A673 (cell line): ENCODE data around the gene CHRNE. TPM values are rescaled to one million over a fixed set of nuclear protein-coding genes. Genes with fewer than 3 reads are reported as not detected.

Experiments used
- BruUV-seq: library from RNA; stranded (reverse); fragments of 400-500 nt; replicated peaks from 2 replicates; lab custom pipeline; 2021; lab: Mats Ljungman, UMichigan
- CTCF ChIA-PET: fragments of 300-600 bp; sonication (Branson Sonifier 250); formaldehyde crosslinking; loops from one replicate; lab custom pipeline; 2022; ENCODE audit warnings: antibody characterized with exemption; lab: Charles Lee
- POLR2A ChIA-PET: fragments of 300-600 bp; sonication (Branson Sonifier 250); formaldehyde crosslinking; loops from one replicate; lab custom pipeline; 2022; ENCODE audit warnings: antibody characterized with exemption; ENCODE audit not compliant: low non-redundant PET; lab: Charles Lee
- DNase-seq: peaks from one replicate; pipeline ENCODE4 v3.0.0-alpha.2; 2015; ENCODE audit warnings: low spot score
- H3K27ac ChIP-seq: fragments of 200-600 bp; sonication (generic); 2 replicates; pipeline ENCODE4 v1.5.1; 2016; ENCODE audit warnings: mixed run types, low read depth, mild to moderate bottlenecking, mixed read lengths, antibody characterized with exemption, low read length; ENCODE audit not compliant: poor library complexity, severe bottlenecking
- H3K27me3 ChIP-seq: fragments of 200-600 bp; sonication (generic); replicated peaks from 2 replicates; pipeline ENCODE4 v1.6.1; 2017; ENCODE audit warnings: mixed run types, low read depth, mild to moderate bottlenecking, mixed read lengths, antibody characterized with exemption, low read length; ENCODE audit not compliant: insufficient read depth, poor library complexity
- H3K36me3 ChIP-seq: fragments of 200-600 bp; sonication (generic); 2 replicates; pipeline ENCODE4 v1.6.1; 2016; ENCODE audit warnings: mixed run types, mild to moderate bottlenecking, mixed read lengths, antibody characterized with exemption, low read length; ENCODE audit not compliant: insufficient read depth, poor library complexity, severe bottlenecking
- H3K4me1 ChIP-seq: fragments of 200-600 bp; sonication (generic); 2 replicates; pipeline ENCODE4 v1.6.1; 2017; ENCODE audit warnings: mixed run types, mild to moderate bottlenecking, mixed read lengths, antibody characterized with exemption, low read length; ENCODE audit not compliant: insufficient read depth, poor library complexity, severe bottlenecking
- H3K4me3 ChIP-seq: fragments of 200-600 bp; sonication (generic); 2 replicates; pipeline ENCODE4 v1.5.1; 2016; ENCODE audit warnings: low read depth, mixed run types, mild to moderate bottlenecking, mixed read lengths, low read length; ENCODE audit not compliant: poor library complexity, severe bottlenecking
- H3K9me3 ChIP-seq: fragments of 200-600 bp; sonication (generic); 2 replicates; pipeline ENCODE4 v1.6.1; 2016; ENCODE audit warnings: mixed run types, low read depth, mild to moderate bottlenecking, mixed read lengths, antibody characterized with exemption, low read length; ENCODE audit not compliant: poor library complexity, severe bottlenecking
- EZH2 ChIP-seq: fragments of 200-600 bp; sonication (generic); IDR thresholded peaks from 2 replicates; pipeline ENCODE4 v1.6.1; 2017; ENCODE audit warnings: borderline replicate concordance, low read depth, mild to moderate bottlenecking, mixed read lengths, antibody characterized with exemption, low read length; ENCODE audit not compliant: poor library complexity, severe bottlenecking
- intact Hi-C: fragments of 100-400 bp; cut with micrococcal nuclease; formaldehyde crosslinking; loops from one replicate; pipeline ENCODE4 v1.10.0; 2022; ENCODE audit not compliant: unreplicated experiment
- total RNA-seq: library from RNA; stranded (reverse); gene quantifications from 2 replicates; pipeline ENCODE4 v1.2.3, GENCODE V29; 2021
- TF ChIP-seq, protein P1 (sequence below): fragments of 300-800, 200-600 bp; sonication (generic); conservative IDR thresholded peaks from 2 replicates; pipeline ENCODE4 v1.5.1; 2017; ENCODE audit warnings: low read depth, mild to moderate bottlenecking, antibody characterized with exemption, low read length, moderate library complexity, mixed read lengths

The CHRNE gene
- total RNA-seq, 1 experiment from 2014 or later, result 0.21 TPM

DNA sequence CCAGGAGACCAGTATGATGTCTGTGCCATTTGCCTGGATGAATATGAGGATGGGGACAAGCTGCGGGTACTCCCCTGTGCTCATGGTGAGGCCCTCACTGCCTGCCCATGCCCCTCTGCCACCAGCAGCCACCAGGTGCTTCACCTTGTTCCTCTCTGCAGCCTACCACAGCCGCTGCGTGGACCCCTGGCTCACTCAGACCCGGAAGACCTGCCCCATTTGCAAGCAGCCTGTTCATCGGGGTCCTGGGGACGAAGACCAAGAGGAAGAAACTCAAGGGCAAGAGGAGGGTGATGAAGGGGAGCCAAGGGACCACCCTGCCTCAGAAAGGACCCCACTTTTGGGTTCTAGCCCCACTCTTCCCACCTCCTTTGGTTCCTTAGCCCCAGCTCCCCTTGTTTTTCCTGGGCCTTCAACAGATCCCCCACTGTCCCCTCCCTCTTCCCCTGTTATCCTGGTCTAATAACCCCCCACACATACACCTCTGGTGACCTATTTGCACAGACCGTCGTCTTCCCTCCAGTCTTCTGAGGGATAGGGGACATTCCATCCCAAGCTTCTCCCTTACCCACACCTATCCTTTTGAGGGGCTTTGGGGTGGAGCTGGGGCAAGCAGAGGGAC, 41.8 kb upstream of the CHRNE start:
- H3K36me3 ChIP-seq, result peaks cover 41% of the 10 kb centered on the region

DNA sequence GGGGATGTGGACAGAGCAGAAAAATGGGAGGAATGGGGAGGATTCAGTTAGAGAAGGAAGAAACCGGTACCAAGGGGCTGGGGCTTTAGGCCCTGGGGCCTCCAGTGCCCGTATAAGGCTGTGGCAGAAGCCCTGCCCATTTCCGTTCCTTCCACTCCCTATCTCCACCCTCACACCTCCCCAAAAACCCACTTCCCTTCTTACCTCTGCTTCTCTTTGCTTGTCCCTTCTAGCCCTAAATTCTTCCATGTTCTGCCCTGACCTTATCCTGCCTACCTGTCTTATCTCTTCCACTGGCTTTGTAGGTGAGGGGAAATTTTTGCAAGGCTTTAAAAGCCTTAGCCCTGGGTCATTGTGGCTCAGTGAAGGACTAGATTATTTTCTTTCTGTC, 41.3 kb upstream of the CHRNE start:
- H3K4me1 ChIP-seq, result peaks cover 35% of the 10 kb centered on the region
- CTCF ChIA-PET, result no interaction called here
- H3K9me3 ChIP-seq, result no peaks in the 10 kb centered on the region
- peaks cover 41% of the 10 kb centered on the region for H3K36me3 ChIP-seq
- intact Hi-C loops, result no loop called here
- H3K27ac ChIP-seq, result peak overlapping the region; percentile 99
- TF ChIP-seq, protein P1, sequence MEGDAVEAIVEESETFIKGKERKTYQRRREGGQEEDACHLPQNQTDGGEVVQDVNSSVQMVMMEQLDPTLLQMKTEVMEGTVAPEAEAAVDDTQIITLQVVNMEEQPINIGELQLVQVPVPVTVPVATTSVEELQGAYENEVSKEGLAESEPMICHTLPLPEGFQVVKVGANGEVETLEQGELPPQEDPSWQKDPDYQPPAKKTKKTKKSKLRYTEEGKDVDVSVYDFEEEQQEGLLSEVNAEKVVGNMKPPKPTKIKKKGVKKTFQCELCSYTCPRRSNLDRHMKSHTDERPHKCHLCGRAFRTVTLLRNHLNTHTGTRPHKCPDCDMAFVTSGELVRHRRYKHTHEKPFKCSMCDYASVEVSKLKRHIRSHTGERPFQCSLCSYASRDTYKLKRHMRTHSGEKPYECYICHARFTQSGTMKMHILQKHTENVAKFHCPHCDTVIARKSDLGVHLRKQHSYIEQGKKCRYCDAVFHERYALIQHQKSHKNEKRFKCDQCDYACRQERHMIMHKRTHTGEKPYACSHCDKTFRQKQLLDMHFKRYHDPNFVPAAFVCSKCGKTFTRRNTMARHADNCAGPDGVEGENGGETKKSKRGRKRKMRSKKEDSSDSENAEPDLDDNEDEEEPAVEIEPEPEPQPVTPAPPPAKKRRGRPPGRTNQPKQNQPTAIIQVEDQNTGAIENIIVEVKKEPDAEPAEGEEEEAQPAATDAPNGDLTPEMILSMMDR, result no peak
- no peak for TF ChIP-seq EZH2
- no TSS peak for BruUV-seq
- H3K4me3 ChIP-seq, result no peak overlapping the region
- no peak for DNase-seq
- POLR2A ChIA-PET, result interaction anchor here (1.0 kb wide), 1 partner anchor 23 kb away, joined by 4 read pairs; no protein-coding TSS in a partner anchor
- no peaks in the 10 kb centered on the region for H3K27me3 ChIP-seq

More for the DNA sequence above, 41.8 kb upstream of the CHRNE start:
- BruUV-seq, result no TSS peak
- DNase-seq, result no peak
- peak overlapping the region; percentile 99 for H3K27ac ChIP-seq
- ChIA-PET CTCF (no interaction called here), POLR2A (interaction anchor here (1.0 kb wide), 1 partner anchor 22 kb away, joined by 4 read pairs; no protein-coding TSS in a partner anchor)
- no peak overlapping the region for H3K4me3 ChIP-seq
- peaks cover 35% of the 10 kb centered on the region for H3K4me1 ChIP-seq
- no peaks in the 10 kb centered on the region for H3K27me3 ChIP-seq
- TF ChIP-seq, protein P1, result no peak
- TF ChIP-seq EZH2, result no peak
- no peaks in the 10 kb centered on the region for H3K9me3 ChIP-seq
- intact Hi-C loops, result no loop called here

DNA sequence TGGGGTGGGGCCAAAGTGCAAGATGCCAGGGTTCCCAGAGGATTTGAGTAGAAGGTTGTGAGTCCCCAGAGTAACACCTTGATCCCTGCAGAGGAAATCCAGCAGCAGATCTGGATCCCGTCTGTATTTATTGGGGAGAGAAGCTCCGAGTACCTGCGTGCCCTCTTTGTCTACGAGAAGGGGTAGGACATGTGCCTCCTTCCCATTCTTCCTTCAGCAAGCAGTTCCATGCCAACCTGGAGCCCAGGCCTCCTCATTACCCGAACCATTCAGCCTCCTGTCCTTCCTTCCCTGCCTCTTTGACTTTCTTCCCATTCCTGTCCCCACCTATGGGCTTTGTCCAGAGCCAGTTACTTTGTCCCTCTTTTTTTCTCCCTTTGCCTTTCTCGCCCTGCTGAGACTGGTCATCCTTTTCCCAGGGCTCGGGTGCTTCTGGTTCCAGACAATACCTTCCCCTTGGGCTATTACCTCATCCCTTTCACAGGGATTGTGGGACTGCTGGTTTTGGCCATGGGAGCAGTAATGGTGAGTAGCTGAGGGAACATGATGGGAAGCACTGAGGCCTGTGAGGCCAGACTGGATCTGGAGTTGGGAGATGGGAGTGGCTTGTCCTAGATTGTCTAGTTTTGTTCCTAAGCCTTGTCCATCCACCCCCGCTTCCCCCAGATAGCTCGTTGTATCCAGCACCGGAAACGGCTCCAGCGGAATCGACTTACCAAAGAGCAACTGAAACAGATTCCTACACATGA, 40.0 kb upstream of the CHRNE start:
- H3K27me3 ChIP-seq, result no peaks in the 10 kb centered on the region
- ChIA-PET POLR2A (no interaction called here), CTCF (no interaction called here)
- DNase-seq, result no peak
- BruUV-seq, result no TSS peak
- intact Hi-C loops, result no loop called here
- peaks cover 48% of the 10 kb centered on the region for H3K36me3 ChIP-seq
- no peak for TF ChIP-seq EZH2
- TF ChIP-seq, protein P1, result no peak
- peak overlapping the region; percentile 99 for H3K27ac ChIP-seq
- peaks cover 41% of the 10 kb centered on the region for H3K4me1 ChIP-seq
- no peak overlapping the region for H3K4me3 ChIP-seq
- H3K9me3 ChIP-seq, result no peaks in the 10 kb centered on the region
